Keratinocyte (primary cell): ENCODE results near the gene STX8. TPM values are rescaled to one million over a fixed set of nuclear protein-coding genes. Genes with fewer than 3 reads are reported as not detected.

Experiments
- DNase-seq: peaks from one replicate; pipeline ENCODE4 v3.0.0-alpha.2; 2011; ENCODE audit warnings: low read depth, missing footprints, low spot score
- FAIRE-seq: peaks from 2 replicates; lab custom pipeline; 2011; peaks lifted over from hg19 to GRCh38; lab: Jason Lieb, UNC
- H2AFZ ChIP-seq: 2 replicates; pipeline ENCODE4 v1.6.0; 2012; ENCODE audit warnings: low read length, control low read depth, inconsistent platforms; ENCODE audit not compliant: control insufficient read depth
- H3K27ac ChIP-seq: 2 replicates; pipeline ENCODE4 v1.5.1; 2011; ENCODE audit warnings: low read length; ENCODE audit not compliant: control insufficient read depth, insufficient read depth
- H3K27me3 ChIP-seq: 3 replicates; pipeline ENCODE4 v1.6.0; 2011; ENCODE audit warnings: low read length; ENCODE audit not compliant: control insufficient read depth, insufficient read depth; ENCODE audit errors: extremely low read depth
- H3K36me3 ChIP-seq, 2 experiments: 2 replicates in 1 of 2; 3 replicates in 1 of 2; pipeline ENCODE4 v1.5.1; 2011; ENCODE audit warnings: low read length in 2 of 2, mild to moderate bottlenecking in 1 of 2; ENCODE audit not compliant: control insufficient read depth in 2 of 2, insufficient read depth in 2 of 2; ENCODE audit errors: extremely low read depth in 1 of 2
- H3K4me1 ChIP-seq: 3 replicates; pipeline ENCODE4 v1.5.1; 2011; ENCODE audit warnings: low read length; ENCODE audit not compliant: control insufficient read depth, insufficient read depth; ENCODE audit errors: extremely low read depth
- H3K4me2 ChIP-seq: 3 replicates; pipeline ENCODE4 v1.6.0; 2011; ENCODE audit warnings: low read depth, low read length; ENCODE audit not compliant: control insufficient read depth, insufficient read depth; ENCODE audit errors: extremely low read depth
- H3K4me3 ChIP-seq, 3 experiments: fragments of 200-600 bp in 1 of 3; sonication (generic) in 1 of 3; 2 replicates in 2 of 3; 3 replicates in 1 of 3; pipeline ENCODE4 v1.5.1; 2011 to 2016; ENCODE audit warnings: low read length in 3 of 3, mild to moderate bottlenecking in 3 of 3, control low read depth in 2 of 3, inconsistent platforms in 1 of 3, low read depth in 1 of 3, mixed read lengths in 1 of 3, mixed run types in 1 of 3, moderate library complexity in 1 of 3; ENCODE audit not compliant: control insufficient read depth in 2 of 3, insufficient read depth in 2 of 3; ENCODE audit errors: extremely low read depth in 1 of 3
- H3K79me2 ChIP-seq: 2 replicates; pipeline ENCODE4 v1.6.0; 2012; ENCODE audit warnings: low read length; ENCODE audit not compliant: control insufficient read depth, insufficient read depth
- H3K9ac ChIP-seq: 3 replicates; pipeline ENCODE4 v1.6.0; 2011; ENCODE audit warnings: low read length; ENCODE audit not compliant: control insufficient read depth, insufficient read depth; ENCODE audit errors: extremely low read depth
- H3K9me1 ChIP-seq: 3 replicates; pipeline ENCODE4 v1.6.0; 2011; ENCODE audit warnings: low read length; ENCODE audit not compliant: control insufficient read depth, insufficient read depth; ENCODE audit errors: extremely low read depth
- H3K9me3 ChIP-seq: 2 replicates; pipeline ENCODE4 v1.5.1; 2012; ENCODE audit warnings: low read depth, low read length; ENCODE audit not compliant: control insufficient read depth
- H4K20me1 ChIP-seq: 3 replicates; pipeline ENCODE4 v1.6.0; 2011; ENCODE audit warnings: low read length; ENCODE audit not compliant: control insufficient read depth, insufficient read depth; ENCODE audit errors: extremely low read depth
- CTCF ChIP-seq, 3 experiments: IDR thresholded peaks in 1 of 3; conservative IDR thresholded peaks in 1 of 3; optimal IDR thresholded peaks in 1 of 3; 2 replicates in 2 of 3; 3 replicates in 1 of 3; pipeline versions ENCODE3 to v1.5.1; 2011; ENCODE audit warnings: low read length in 3 of 3, mild to moderate bottlenecking in 3 of 3, moderate library complexity in 2 of 3, control low read depth in 1 of 3, inconsistent platforms in 1 of 3; ENCODE audit not compliant: insufficient read depth in 2 of 3; ENCODE audit errors: extremely low read depth in 1 of 3
- EZH2 ChIP-seq: IDR thresholded peaks from one replicate; pipeline ENCODE4 v1.6.1; 2012; ENCODE audit warnings: inconsistent platforms, mild to moderate bottlenecking, low read length, moderate library complexity
- dilution Hi-C: fragments of 300-500 bp; cut with MboI; formaldehyde crosslinking; loops from one replicate; pipeline ENCODE4 v1.7.0; 2020; ENCODE audit warnings: low sequenced_read_pairs; ENCODE audit not compliant: extremely low pct_ligation_motif_present
- polyA plus RNA-seq, 5 experiments: library from polyadenylated mRNA; depleted of rRNA in 3 of 5; stranded (reverse) in 3 of 5; stranded (forward) in 1 of 5; unstranded in 1 of 5; fragments of >200 nt; gene quantifications; 1 replicate in 1 of 5; 2 replicates in 3 of 5; 3 replicates in 1 of 5; pipeline versions ENCODE4 v1.2.1 to v1.2.3, GENCODE V29; 2011 to 2012; ENCODE audit warnings: missing spikeins in 2 of 5, low read depth in 1 of 5, low replicate concordance in 1 of 5

The STX8 gene
- polyA plus RNA-seq, 1 donor (not counting 4 experiments of a cell fraction or from before 2014, with no cell fraction given), result 90.3 TPM

- H3K4me1 ChIP-seq, result no peaks in the 10 kb centered on the region
Measured at GRCh38 chr17:9229826-9230201, 345.8 kb downstream of the STX8 start.

GRCh38 chr17:9229160-9229825 lies 346.3 kb downstream of the STX8 start:
- Histone ChIP-seq H3K27me3 (no peaks in the 10 kb centered on the region), H3K9me3 (peaks cover 3% of the 10 kb centered on the region), H2AFZ (no peak overlapping the region), H3K27ac (no peak overlapping the region), H3K9ac (no peak overlapping the region), H3K4me1 (no peaks in the 10 kb centered on the region), H3K4me2 (no peak overlapping the region), H3K79me2 (no peaks in the 10 kb centered on the region), H3K4me3 (no peak overlapping the region), H3K36me3 (no peaks in the 10 kb centered on the region), H3K9me1 (no peaks in the 10 kb centered on the region), H4K20me1 (no peaks in the 10 kb centered on the region)
- no peak for FAIRE-seq
- dilution Hi-C loops, result no loop called here
- TF ChIP-seq EZH2, result no peak
- no peak for DNase-seq

More at GRCh38 chr17:9229826-9230201, 345.8 kb downstream of the STX8 start:
- Histone ChIP-seq H4K20me1 (no peaks in the 10 kb centered on the region), H2AFZ (no peak overlapping the region), H3K27ac (no peak overlapping the region), H3K9ac (no peak overlapping the region), H3K27me3 (no peaks in the 10 kb centered on the region), H3K79me2 (no peaks in the 10 kb centered on the region), H3K9me3 (peaks cover 3% of the 10 kb centered on the region), H3K36me3 (no peaks in the 10 kb centered on the region), H3K4me2 (no peak overlapping the region), H3K4me3 (no peak overlapping the region), H3K9me1 (no peaks in the 10 kb centered on the region)
- no peak for TF ChIP-seq EZH2
- TF ChIP-seq CTCF (optimal IDR thresholded peaks at IDR 0.05 in 1 of 3, IDR thresholded peaks at IDR 0.05 in 1 of 3, conservative IDR thresholded peaks at IDR 0.05 in 1 of 3; ENCODE audit: extremely low read depth in 1 of 3, insufficient read depth in 2 of 3, low read length in 3 of 3), result no peak
- dilution Hi-C loops, result no loop called here
- DNase-seq (no peak), FAIRE-seq (no peak)
